ENCODE measurements around the gene PPP1R12A. TPM values are rescaled to one million over a fixed set of nuclear protein-coding genes. Genes with fewer than 3 reads are reported as not detected.

PPP1R12A gene
- polyA plus RNA-seq, 3 donors = 26.2 to 57.2 (median 33.1) TPM

- intact Hi-C loops (cut with micrococcal nuclease) = no loop called here
- Histone ChIP-seq H3K4me3 (replicated peaks in 1 of 3; ENCODE audit: low read depth in 2 of 3, low read length in 3 of 3) (no peak overlapping the region), H3K79me2 (ENCODE audit: insufficient read depth, low read length) (peaks cover 87% of the 10 kb centered on the region), H3K9me3 (replicated peaks in 1 of 2; ENCODE audit: control insufficient read depth in 1 of 2, insufficient read depth in 1 of 2, low read length in 2 of 2) (peaks cover 7% of the 10 kb centered on the region in 2 donors), H3K27me3 (ENCODE audit: control insufficient read depth in 2 of 2, insufficient read depth in 2 of 2, low read length in 2 of 2) (no peaks in the 10 kb centered on the region), H3K4me2 (replicated peaks; ENCODE audit: extremely low read depth, low read length, poor library complexity, severe bottlenecking) (no peak overlapping the region), H3K4me1 (ENCODE audit: control insufficient read depth in 1 of 2, insufficient read depth in 2 of 2, low read length in 2 of 2) (no peaks in the 10 kb centered on the region), H4K20me1 (ENCODE audit: insufficient read depth, low read length) (peaks cover 88% of the 10 kb centered on the region), H3K36me3 (replicated peaks in 1 of 2; ENCODE audit: control insufficient read depth in 1 of 2, insufficient read depth in 2 of 2, low read length in 2 of 2) (peaks cover 42 to 63% of the 10 kb centered on the region in 2 donors), H2AFZ (ENCODE audit: insufficient read depth, low read depth, low read length, poor library complexity, severe bottlenecking) (no peak overlapping the region), H3K9ac (ENCODE audit: insufficient read depth, low read length, poor library complexity, severe bottlenecking) (no peak overlapping the region), H3K27ac (ENCODE audit: low read depth in 1 of 2, low read length in 2 of 2) (no peak overlapping the region)
- H3K4me3 Mint-ChIP-seq = no peak overlapping the region
- WGBS (ENCODE audit: insufficient coverage) = 90% methylated on average over 3 of the region's 3 CpGs
- no peak for DNase-seq
- H3K27ac Mint-ChIP-seq = peak overlapping the region in 1 of 7 donors; percentile 56
- H3K27me3 Mint-ChIP-seq (ENCODE audit: low read depth in 3 of 3) = no peaks in the 10 kb centered on the region
- H3K9me3 Mint-ChIP-seq = peaks cover 7 to 19% (median 11%) of the 10 kb centered on the region in 7 donors
- TF ChIP-seq CTCF (IDR thresholded peaks at IDR 0.05) = no peak
- peaks cover 3% of the 10 kb centered on the region for H3K4me1 Mint-ChIP-seq
- H3K36me3 Mint-ChIP-seq = peaks cover 44 to 56% of the 10 kb centered on the region in 2 donors
Measured at GRCh38 chr12:79843978-79844377, 90.9 kb downstream of the PPP1R12A start.

GRCh38 chr12:79842630-79843029 lies 92.3 kb downstream of the PPP1R12A start:
- WGBS (ENCODE audit: insufficient coverage) = no CpG with 5 or more reads among the region's 2 CpGs
- Histone ChIP-seq H3K27ac (ENCODE audit: low read depth in 1 of 2, low read length in 2 of 2) (peak overlapping the region in 1 of 2 donors; percentile 14), H3K9ac (ENCODE audit: insufficient read depth, low read length, poor library complexity, severe bottlenecking) (no peak overlapping the region), H3K4me3 (replicated peaks in 1 of 3; ENCODE audit: low read depth in 2 of 3, low read length in 3 of 3) (no peak overlapping the region), H3K4me2 (replicated peaks; ENCODE audit: extremely low read depth, low read length, poor library complexity, severe bottlenecking) (no peak overlapping the region), H3K36me3 (replicated peaks in 1 of 2; ENCODE audit: control insufficient read depth in 1 of 2, insufficient read depth in 2 of 2, low read length in 2 of 2) (peaks cover 42 to 72% of the 10 kb centered on the region in 2 donors), H4K20me1 (ENCODE audit: insufficient read depth, low read length) (peaks cover 86% of the 10 kb centered on the region), H3K4me1 (ENCODE audit: control insufficient read depth in 1 of 2, insufficient read depth in 2 of 2, low read length in 2 of 2) (no peaks in the 10 kb centered on the region), H3K27me3 (ENCODE audit: control insufficient read depth in 2 of 2, insufficient read depth in 2 of 2, low read length in 2 of 2) (no peaks in the 10 kb centered on the region), H3K79me2 (ENCODE audit: insufficient read depth, low read length) (peaks cover 81% of the 10 kb centered on the region), H3K9me3 (replicated peaks in 1 of 2; ENCODE audit: control insufficient read depth in 1 of 2, insufficient read depth in 1 of 2, low read length in 2 of 2) (peaks cover 15% of the 10 kb centered on the region in 2 donors), H2AFZ (ENCODE audit: insufficient read depth, low read depth, low read length, poor library complexity, severe bottlenecking) (no peak overlapping the region)
- H3K27ac Mint-ChIP-seq = no peak overlapping the region
- H3K4me3 Mint-ChIP-seq = no peak overlapping the region
- H3K4me1 Mint-ChIP-seq = no peaks in the 10 kb centered on the region
- intact Hi-C loops (cut with micrococcal nuclease) = no loop called here
- H3K27me3 Mint-ChIP-seq (ENCODE audit: low read depth in 3 of 3) = no peaks in the 10 kb centered on the region
- peaks cover 15 to 24% (median 16%) of the 10 kb centered on the region in 7 donors for H3K9me3 Mint-ChIP-seq
- no peak for DNase-seq
- TF ChIP-seq CTCF (IDR thresholded peaks at IDR 0.05) = no peak
- H3K36me3 Mint-ChIP-seq = peaks cover 50 to 68% of the 10 kb centered on the region in 2 donors

Data from CD14-positive monocyte (primary cell).